SH-SY5Y (cell line): ENCODE measurements around the gene CSTB.

Experiments
- GATA2 ChIP-seq: IDR thresholded peaks from 2 replicates; pipeline ENCODE4 v1.6.1; 2011; ENCODE audit warnings: mild to moderate bottlenecking, low read depth, low read length
- GATA3 ChIP-seq: IDR thresholded peaks from 2 replicates; pipeline ENCODE4 v1.6.1; 2011; ENCODE audit warnings: low read depth, mild to moderate bottlenecking, low read length, moderate library complexity

DNA sequence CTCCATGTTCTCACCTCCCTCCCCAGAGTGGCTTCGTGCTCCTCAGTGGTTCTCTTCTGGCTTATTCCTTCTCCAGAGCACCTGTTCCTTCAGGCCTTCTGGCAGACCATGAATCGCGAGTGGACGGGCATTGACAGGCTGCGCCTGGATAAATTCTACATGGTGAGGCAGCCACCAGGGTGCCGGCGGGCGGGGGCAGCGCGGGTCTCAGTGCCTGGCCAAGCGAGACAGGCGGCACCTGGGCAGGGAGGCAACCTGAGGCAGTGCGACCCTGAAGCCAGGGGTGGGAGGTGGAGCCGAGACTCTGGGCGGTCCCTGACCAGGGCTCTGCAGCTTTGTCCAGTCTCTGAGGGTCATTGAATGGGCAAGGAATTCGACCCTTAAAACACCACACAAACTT is 17.1 kb upstream of the CSTB start:
- TF ChIP-seq GATA2 (no peak), GATA3 (no peak)
